Tibial nerve (tissue), 4 donors: ENCODE data around the gene LRRTM4.
"Not testable (repeated sequence)": the region's sequence is repeated elsewhere in the genome, so short reads cannot be mapped to it uniquely, and the experiment has no call there.

Source experiments
- CTCF ChIP-seq, 5 experiments: fragments of 200-600 bp in 3 of 5; fragments of 450-650 bp in 2 of 5; sonication (generic) in 3 of 5; IDR thresholded peaks; one replicate each; pipeline ENCODE4 v1.5.1; 2016 to 2019; ENCODE audit warnings: antibody characterized with exemption in 5 of 5, mild to moderate bottlenecking in 3 of 5, moderate library complexity in 2 of 5
- EP300 ChIP-seq, 2 donors: sonication (generic); formaldehyde crosslinking; IDR thresholded peaks; one replicate each; pipeline ENCODE4 v1.6.1; 2017; ENCODE audit warnings: antibody characterized with exemption in 2 of 2, mild to moderate bottlenecking in 1 of 2

- not testable (repeated sequence) for TF ChIP-seq CTCF, EP300 (IDR thresholded peaks at IDR 0.05)
Observed at GRCh38 chr2:77088424-77088823, 433.8 kb downstream of the LRRTM4 start.
